IMR-90 (cell line): ENCODE results near the gene CCDC61. TPM values are rescaled to one million over a fixed set of nuclear protein-coding genes. Genes with fewer than 3 reads are reported as not detected.

Source experiments
- ATAC-seq: fragments of 200-7000 bp; cut with Tn5 transposase; 2 replicates; pipeline ENCODE4 v1.9.1; 2020; ENCODE audit warnings: low read depth, mild to moderate bottlenecking, moderate library complexity
- BruUV-seq: library from RNA; stranded (reverse); fragments of 400-500 nt; replicated peaks from 2 replicates; lab custom pipeline; 2021; lab: Mats Ljungman, UMichigan
- CTCF ChIA-PET: fragments of 300-600 bp; formaldehyde crosslinking; extraction: SDS; loops from one replicate; lab custom pipeline; 2021; ENCODE audit warnings: antibody characterized with exemption; lab: Yijun Ruan, JAX
- POLR2A ChIA-PET: fragments of 300-600 bp; sonication (Branson Sonifier 250); formaldehyde crosslinking; loops from one replicate; lab custom pipeline; 2022; ENCODE audit warnings: antibody characterized with exemption; ENCODE audit not compliant: unreplicated experiment; lab: Charles Lee
- DNase-seq: peaks from one replicate; pipeline ENCODE4 v3.0.0; 2013
- H2AFZ ChIP-seq: replicated peaks from 2 replicates; pipeline ENCODE3; 2013; ENCODE audit warnings: low read length, mild to moderate bottlenecking; ENCODE audit not compliant: poor library complexity
- H2AK5ac ChIP-seq: 2 replicates; pipeline ENCODE4 v1.6.1; 2013; ENCODE audit warnings: low read depth, low read length, inconsistent platforms
- H2AK9ac ChIP-seq: replicated peaks from 2 replicates; pipeline ENCODE3; 2013; ENCODE audit warnings: mild to moderate bottlenecking, low read depth, low read length, moderate library complexity; ENCODE audit not compliant: poor library complexity
- H2BK120ac ChIP-seq: 2 replicates; pipeline ENCODE4 v1.6.1; 2013; ENCODE audit warnings: low read depth, low read length, inconsistent platforms
- H2BK15ac ChIP-seq: 3 replicates; pipeline ENCODE4 v1.6.1; 2013; ENCODE audit warnings: low read depth, low read length, inconsistent platforms
- H2BK20ac ChIP-seq: 2 replicates; pipeline ENCODE4 v1.6.1; 2013; ENCODE audit warnings: low read depth, mild to moderate bottlenecking, inconsistent platforms, low read length, moderate library complexity
- H2BK5ac ChIP-seq: 2 replicates; pipeline ENCODE4 v1.6.1; 2013; ENCODE audit warnings: mild to moderate bottlenecking, low read depth, low read length, inconsistent platforms; ENCODE audit not compliant: poor library complexity, severe bottlenecking
- H3K14ac ChIP-seq: replicated peaks from 2 replicates; pipeline ENCODE4 v1.6.1; 2013; ENCODE audit warnings: low read depth, low read length, inconsistent platforms
- H3K18ac ChIP-seq: 2 replicates; pipeline ENCODE4 v1.6.1; 2013; ENCODE audit warnings: low read depth, low read length, control low read depth
- H3K23ac ChIP-seq: 2 replicates; pipeline ENCODE4 v1.6.1; 2013; ENCODE audit warnings: low read depth, low read length, inconsistent platforms
- H3K27ac ChIP-seq: 2 replicates; pipeline ENCODE4 v1.5.1; 2013; ENCODE audit warnings: mild to moderate bottlenecking, control low read depth, low read length; ENCODE audit not compliant: insufficient read depth
- H3K27me3 ChIP-seq: 2 replicates; pipeline ENCODE4 v1.6.1; 2013; ENCODE audit warnings: low read length; ENCODE audit not compliant: control insufficient read depth, insufficient read depth
- H3K36me3 ChIP-seq: 2 replicates; pipeline ENCODE4 v1.6.1; 2013; ENCODE audit warnings: low read length, mixed read lengths; ENCODE audit not compliant: control insufficient read depth, insufficient read depth
- H3K4ac ChIP-seq: 2 replicates; pipeline ENCODE4 v1.6.1; 2013; ENCODE audit warnings: low read depth, low read length, inconsistent platforms
- H3K4me1 ChIP-seq: 2 replicates; pipeline ENCODE4 v1.6.1; 2013; ENCODE audit warnings: low read length, mixed read lengths; ENCODE audit not compliant: control insufficient read depth, insufficient read depth
- H3K4me2 ChIP-seq: 2 replicates; pipeline ENCODE4 v1.6.1; 2013; ENCODE audit warnings: low read depth, mild to moderate bottlenecking, control low read depth, low read length, moderate library complexity
- H3K4me3 ChIP-seq: 2 replicates; pipeline ENCODE4 v1.5.1; 2013; ENCODE audit warnings: low read depth, mild to moderate bottlenecking, control low read depth, low read length, moderate library complexity; ENCODE audit not compliant: insufficient read depth
- H3K56ac ChIP-seq: 2 replicates; pipeline ENCODE4 v1.6.1; 2013; ENCODE audit warnings: low read length, inconsistent platforms; ENCODE audit not compliant: insufficient read depth; ENCODE audit errors: extremely low read depth
- H3K79me1 ChIP-seq, 2 experiments: 2 replicates each; pipeline ENCODE4 v1.6.1; 2013; ENCODE audit warnings: low read length in 2 of 2, inconsistent platforms in 1 of 2, low read depth in 1 of 2
- H3K9ac ChIP-seq: 2 replicates; pipeline ENCODE4 v1.6.1; 2013; ENCODE audit warnings: low read depth, low read length, control low read depth
- H3K9me1 ChIP-seq: 2 replicates; pipeline ENCODE4 v1.6.1; 2013; ENCODE audit warnings: low read length, inconsistent platforms; ENCODE audit not compliant: insufficient read depth
- H3K9me3 ChIP-seq: 2 replicates; pipeline ENCODE4 v1.6.1; 2013; ENCODE audit warnings: low read length; ENCODE audit not compliant: control insufficient read depth, insufficient read depth
- H4K20me1 ChIP-seq: 2 replicates; pipeline ENCODE4 v1.6.1; 2013; ENCODE audit warnings: low read length, inconsistent platforms; ENCODE audit not compliant: insufficient read depth
- H4K5ac ChIP-seq: 2 replicates; pipeline ENCODE4 v1.6.1; 2013; ENCODE audit warnings: mild to moderate bottlenecking, low read depth, low read length, control low read depth
- H4K8ac ChIP-seq, 2 experiments: 2 replicates each; pipeline ENCODE4 v1.6.1; 2013; ENCODE audit warnings: low read depth in 2 of 2, low read length in 2 of 2, control low read depth in 1 of 2, inconsistent platforms in 1 of 2
- H4K91ac ChIP-seq: 2 replicates; pipeline ENCODE4 v1.6.1; 2013; ENCODE audit warnings: low read depth, low read length, inconsistent platforms; ENCODE audit not compliant: insufficient read depth
- BHLHE40 ChIP-seq: fragments of 150-350 bp; IDR thresholded peaks from 2 replicates; pipeline ENCODE4 v1.6.1; 2016; ENCODE audit warnings: mild to moderate bottlenecking, low read depth, low read length
- CHD1 ChIP-seq: IDR thresholded peaks from 2 replicates; pipeline ENCODE4 v1.6.1; 2012; ENCODE audit warnings: low read depth, low read length, improper control_type of control experiment
- MAZ ChIP-seq: IDR thresholded peaks from 2 replicates; pipeline ENCODE4 v1.6.1; 2012; ENCODE audit warnings: low read depth, mild to moderate bottlenecking, low read length, improper control_type of control experiment, moderate library complexity, borderline replicate concordance
- MXI1 ChIP-seq: IDR thresholded peaks from 2 replicates; pipeline ENCODE4 v1.6.1; 2012; ENCODE audit warnings: low read depth, mild to moderate bottlenecking, low read length, moderate library complexity, borderline replicate concordance
- POLR2A ChIP-seq: IDR thresholded peaks from 2 replicates; pipeline ENCODE4 v1.6.1; 2012; ENCODE audit warnings: mild to moderate bottlenecking, low read depth, low read length
- RFX5 ChIP-seq: IDR thresholded peaks from 2 replicates; pipeline ENCODE4 v1.8.0; 2012; ENCODE audit warnings: low read depth, mild to moderate bottlenecking, low read length, moderate library complexity
- SMC3 ChIP-seq: fragments of 150-350 bp; IDR thresholded peaks from 2 replicates; pipeline ENCODE4 v1.6.1; 2016; ENCODE audit warnings: low read depth, mild to moderate bottlenecking, antibody characterized with exemption, low read length, moderate library complexity
- USF2 ChIP-seq: fragments of 150-350 bp; IDR thresholded peaks from 2 replicates; pipeline ENCODE4 v1.6.1; 2017; ENCODE audit warnings: mild to moderate bottlenecking, antibody characterized with exemption, low read length, low read depth
- WGBS, 2 experiments: methylation state at CpG; one replicate each; pipeline versions ENCODE4 v1.1.5 to v1.1.7; 2013; ENCODE audit warnings: missing lambda C conversion rate in 2 of 2; ENCODE audit not compliant: insufficient read length in 1 of 2; ENCODE audit errors: extremely low coverage in 2 of 2; 5-methylcytosine and 5-hydroxymethylcytosine counted together
- dilution Hi-C: fragments of 300-500 bp; cut with HindIII; formaldehyde crosslinking; loops from one replicate; pipeline ENCODE4 v1.14.3; 2018; ENCODE audit warnings: low sequenced_read_pairs; ENCODE audit not compliant: unreplicated experiment
- in situ Hi-C: fragments of 300-500 bp; cut with MboI; formaldehyde crosslinking; loops from 3 replicates; pipeline ENCODE4 v1.14.3; 2019; ENCODE audit warnings: low sequenced_read_pairs, inconsistent platforms, mixed read lengths
- intact Hi-C: fragments of 100-400 bp; cut with micrococcal nuclease; formaldehyde crosslinking; loops from 2 replicates; pipeline ENCODE4 v1.10.0; 2022
- polyA plus RNA-seq, 3 experiments: library from polyadenylated mRNA; depleted of rRNA; stranded (reverse); fragments of >200 nt; gene quantifications; 2 replicates each; pipeline ENCODE4 v1.2.3, GENCODE V29; 2012; ENCODE audit warnings: low replicate concordance in 1 of 3
- total RNA-seq: library from RNA; depleted of rRNA; stranded (reverse); fragments of >200 nt; gene quantifications from 2 replicates; pipeline ENCODE4 v1.2.3, GENCODE V29; 2012

Gene CCDC61
- total and polyA plus RNA-seq, 2 of the 4 experiments (the other 2 are of a cell fraction), result 3.2 to 9.1 TPM

- no peak for ATAC-seq
- Histone ChIP-seq H3K4me1 (no peaks in the 10 kb centered on the region), H3K27me3 (peaks cover 23% of the 10 kb centered on the region), H3K4ac (no peak overlapping the region), H3K27ac (no peak overlapping the region), H3K4me3 (no peak overlapping the region), H3K79me1 (no peaks in the 10 kb centered on the region), H4K5ac (no peak overlapping the region), H4K20me1 (no peaks in the 10 kb centered on the region), H3K9me1 (no peaks in the 10 kb centered on the region), H3K4me2 (no peak overlapping the region), H2BK5ac (no peak overlapping the region), H2AFZ (no peak overlapping the region), H2AK9ac (no peak overlapping the region), H3K23ac (no peak overlapping the region), H3K9ac (no peak overlapping the region), H3K56ac (no peak overlapping the region), H3K14ac (no peak overlapping the region), H2BK20ac (no peak overlapping the region), H4K91ac (no peak overlapping the region), H2AK5ac (no peak overlapping the region), H3K18ac (no peak overlapping the region), H2BK15ac (no peak overlapping the region), H2BK120ac (no peak overlapping the region), H3K36me3 (no peaks in the 10 kb centered on the region), H3K9me3 (no peaks in the 10 kb centered on the region), H4K8ac (no peak overlapping the region)
- POLR2A ChIA-PET, result no interaction called here
- TF ChIP-seq MXI1 (no peak), USF2 (no peak), BHLHE40 (no peak), POLR2A (no peak), MAZ (no peak), CHD1 (no peak), RFX5 (no peak), SMC3 (no peak)
- dilution Hi-C loops, result no loop called here
- in situ Hi-C loops, result no loop called here
- BruUV-seq, result no TSS peak
- intact Hi-C loops, result no loop called here
- no peak for DNase-seq
- CTCF ChIA-PET, result no interaction called here
- 31% methylated on average over 2 of the region's 2 CpGs; no CpG with 5 or more reads in 1 of the 2 experiments for WGBS, 2 experiments
These were observed 13.9 kb upstream of the CCDC61 start for GRCh38 chr19:45981350-45981749.
